ENCODE results near the gene KDM6A.
"Not testable (repeated sequence)": the region's sequence is repeated elsewhere in the genome, so short reads cannot be mapped to it uniquely, and the experiment has no call there.

Gene KDM6A

DNA sequence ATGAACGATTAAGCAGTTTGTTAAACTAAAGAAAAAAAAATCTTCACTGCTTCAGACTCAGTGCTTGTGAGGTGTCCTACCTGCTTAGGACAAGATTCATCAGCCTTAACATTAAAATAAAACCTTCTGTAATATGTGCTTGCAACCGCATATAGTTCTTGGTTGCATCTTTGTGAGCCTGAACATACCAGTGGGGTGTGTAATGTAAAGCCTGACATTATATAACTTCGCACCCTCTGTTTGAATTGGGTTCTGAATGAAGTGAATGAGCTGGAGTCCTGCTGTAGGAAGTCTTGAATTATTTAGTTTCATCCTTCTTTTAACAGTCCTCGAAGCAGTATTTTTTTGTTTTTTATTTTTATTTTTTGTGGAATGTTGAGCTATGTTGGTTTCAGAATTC, 3.1 kb downstream of the KDM6A start:
- no peaks in the 10 kb centered on the region for H3K9me3 Mint-ChIP-seq
- no peaks in the 10 kb centered on the region for H3K27me3 Mint-ChIP-seq
- peak overlapping the region; percentile 76 for H3K4me3 Mint-ChIP-seq
- H3K4me1 Mint-ChIP-seq = peaks cover 31% of the 10 kb centered on the region
- H3K27ac Mint-ChIP-seq = no peak overlapping the region
- peaks cover 1% of the 10 kb centered on the region for H3K36me3 Mint-ChIP-seq

DNA sequence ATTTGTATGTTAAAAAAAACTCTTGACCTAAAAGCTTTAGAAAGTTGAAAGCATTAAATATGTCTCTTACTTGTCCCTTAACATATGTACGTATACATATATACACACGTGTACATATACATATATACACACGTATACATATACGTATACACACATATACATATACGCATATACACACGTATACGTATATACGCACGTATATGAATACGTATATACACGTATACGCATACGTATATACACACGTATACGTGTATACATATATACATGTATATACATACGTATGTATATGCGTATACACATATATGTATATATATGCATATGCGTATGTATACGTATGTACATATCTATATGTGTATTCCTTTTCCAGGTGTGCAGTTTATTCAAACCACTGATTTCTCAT, 3.8 kb downstream of the KDM6A start:
- Mint-ChIP-seq H3K4me1 (peaks cover 33% of the 10 kb centered on the region), H3K9me3 (no peaks in the 10 kb centered on the region), H3K36me3 (peaks cover 1% of the 10 kb centered on the region), H3K27me3 (no peaks in the 10 kb centered on the region), H3K27ac (no peak overlapping the region), H3K4me3 (peak overlapping the region; percentile 26)

DNA sequence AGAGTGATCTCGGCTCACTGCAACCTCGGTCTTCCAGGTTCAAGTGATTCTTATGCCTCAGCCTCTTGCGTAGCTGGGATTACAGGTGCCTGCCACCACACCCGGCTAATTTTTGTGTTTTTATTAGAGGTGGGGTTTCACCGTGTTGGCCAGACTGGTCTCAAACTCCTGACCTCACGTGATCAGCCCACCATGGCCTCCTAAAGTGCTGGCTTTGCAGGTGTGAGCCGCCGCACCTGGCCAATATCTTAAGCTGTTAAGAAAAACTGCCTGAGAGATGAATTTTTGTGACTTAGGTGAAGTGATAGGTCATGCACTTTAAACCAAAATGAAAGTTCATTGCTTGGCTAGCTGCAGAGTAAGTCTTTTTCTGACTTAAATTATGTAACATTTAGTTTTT, 5.8 kb downstream of the KDM6A start:
- Mint-ChIP-seq H3K36me3 (peaks cover 1% of the 10 kb centered on the region), H3K27ac (no peak overlapping the region), H3K4me1 (peaks cover 47% of the 10 kb centered on the region), H3K27me3 (no peaks in the 10 kb centered on the region), H3K9me3 (no peaks in the 10 kb centered on the region), H3K4me3 (no peak overlapping the region)

DNA sequence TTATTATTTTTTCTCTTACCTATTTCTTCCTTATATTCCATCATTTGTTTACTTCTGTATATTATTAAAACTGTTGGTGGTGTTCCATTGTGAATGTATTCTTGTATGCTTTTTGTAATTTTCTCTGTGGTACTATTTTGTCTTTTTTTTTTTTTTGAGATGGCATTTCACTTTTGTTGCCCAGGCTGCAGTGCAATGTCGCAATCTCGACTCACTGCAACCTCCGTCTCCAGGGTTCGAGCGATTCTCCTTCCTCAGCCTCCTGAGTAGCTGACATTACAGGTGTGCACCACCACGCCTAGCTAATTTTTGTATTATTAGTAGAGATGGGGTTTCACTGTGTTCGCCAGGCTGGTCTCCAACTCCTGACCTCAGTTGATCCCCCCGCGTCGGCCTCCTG, 8.6 kb downstream of the KDM6A start:
- no peaks in the 10 kb centered on the region for H3K9me3 Mint-ChIP-seq
- no peak overlapping the region for H3K4me3 Mint-ChIP-seq
- no peaks in the 10 kb centered on the region for H3K27me3 Mint-ChIP-seq
- no peak overlapping the region for H3K27ac Mint-ChIP-seq
- peaks cover 67% of the 10 kb centered on the region for H3K4me1 Mint-ChIP-seq
- peaks cover 1% of the 10 kb centered on the region for H3K36me3 Mint-ChIP-seq

DNA sequence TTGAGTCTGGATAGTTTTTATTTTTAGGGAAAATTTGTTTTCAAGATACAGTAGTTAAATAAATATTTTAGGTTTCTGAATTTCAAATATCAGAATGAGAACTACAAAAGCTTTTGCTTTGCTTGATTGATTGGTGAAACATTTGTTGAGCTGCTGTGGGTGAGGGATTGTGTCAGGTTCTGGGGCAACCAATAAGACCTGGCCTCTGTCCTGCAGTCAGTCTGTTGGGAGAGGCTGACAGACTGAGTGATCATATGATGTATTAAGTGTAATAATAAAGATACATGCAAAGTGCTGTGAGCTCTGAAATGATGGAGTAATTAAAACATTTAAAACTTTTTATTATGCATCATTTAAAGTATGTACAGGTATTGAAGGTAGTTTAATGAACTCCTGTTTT, 9.6 kb downstream of the KDM6A start:
- Mint-ChIP-seq H3K4me1 (peaks cover 64% of the 10 kb centered on the region), H3K9me3 (no peaks in the 10 kb centered on the region), H3K4me3 (no peak overlapping the region), H3K36me3 (peaks cover 1% of the 10 kb centered on the region), H3K27me3 (no peaks in the 10 kb centered on the region), H3K27ac (no peak overlapping the region)

DNA sequence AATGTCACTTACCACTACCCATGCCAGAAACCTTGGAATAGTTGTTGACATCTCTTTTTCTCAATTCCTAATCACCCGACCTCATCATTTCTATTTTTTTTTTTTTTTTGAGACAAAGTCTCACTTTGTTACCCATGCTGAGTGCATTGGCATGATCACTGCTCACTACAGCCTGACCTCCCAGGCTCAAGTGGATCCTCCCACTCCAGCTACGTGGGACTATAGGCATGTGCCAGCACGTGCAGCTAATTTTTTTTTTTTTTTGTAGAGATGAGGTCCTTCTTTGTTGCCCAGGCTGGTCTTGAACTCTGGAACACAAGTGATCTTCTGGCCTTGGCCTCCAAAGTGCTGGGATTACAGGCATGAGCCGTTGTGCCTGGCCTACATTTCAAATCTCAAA, 12.0 kb downstream of the KDM6A start:
- H3K36me3 Mint-ChIP-seq = peaks cover 1% of the 10 kb centered on the region
- no peaks in the 10 kb centered on the region for H3K27me3 Mint-ChIP-seq
- peaks cover 67% of the 10 kb centered on the region for H3K4me1 Mint-ChIP-seq
- no peak overlapping the region for H3K4me3 Mint-ChIP-seq
- peak overlapping the region; percentile 41 for H3K27ac Mint-ChIP-seq
- no peaks in the 10 kb centered on the region for H3K9me3 Mint-ChIP-seq

DNA sequence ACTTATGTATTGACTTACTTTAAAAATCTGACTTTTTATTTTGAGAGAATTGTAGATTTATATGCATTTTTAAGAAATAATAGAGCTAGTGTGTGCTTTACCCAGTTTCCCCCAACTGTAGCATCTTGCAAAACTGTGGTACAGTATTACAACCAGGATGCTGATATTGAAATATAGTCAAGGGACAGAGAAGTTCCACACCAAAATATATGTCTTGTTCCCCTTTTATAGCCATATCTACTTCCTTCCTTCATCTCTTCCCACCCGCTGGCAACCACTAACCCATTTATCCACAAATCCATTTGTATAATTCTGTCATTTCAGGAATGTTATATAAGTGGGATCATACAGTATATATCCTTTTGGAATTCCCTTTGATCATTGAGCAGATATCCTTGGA, 16.8 kb downstream of the KDM6A start:
- Mint-ChIP-seq H3K27ac (peak overlapping the region; percentile 18), H3K27me3 (no peaks in the 10 kb centered on the region), H3K4me3 (no peak overlapping the region), H3K36me3 (peaks cover 1% of the 10 kb centered on the region), H3K9me3 (no peaks in the 10 kb centered on the region), H3K4me1 (peaks cover 57% of the 10 kb centered on the region)

DNA sequence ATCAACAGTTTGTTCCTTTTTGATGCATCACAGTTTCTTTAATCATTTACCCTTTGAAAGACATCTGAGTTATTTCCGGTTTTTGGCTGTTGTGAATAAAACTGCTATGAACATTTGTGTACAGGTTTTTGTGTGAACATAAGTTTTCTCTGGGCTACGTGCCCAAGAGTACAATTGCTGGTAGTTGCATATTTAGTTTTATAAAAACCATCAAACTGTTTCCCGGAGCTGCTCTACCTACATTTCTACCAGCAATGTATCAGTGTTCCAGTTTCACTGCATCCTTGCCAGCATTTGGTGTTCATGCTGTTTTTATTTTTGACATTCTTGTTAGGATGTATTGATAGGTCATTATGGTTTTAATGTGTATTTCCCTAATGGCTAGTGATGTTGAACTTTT, 17.3 kb downstream of the KDM6A start:
- Mint-ChIP-seq H3K27ac (peak overlapping the region; percentile 18), H3K36me3 (peaks cover 1% of the 10 kb centered on the region), H3K27me3 (no peaks in the 10 kb centered on the region), H3K4me1 (peaks cover 52% of the 10 kb centered on the region), H3K9me3 (no peaks in the 10 kb centered on the region), H3K4me3 (no peak overlapping the region)

DNA sequence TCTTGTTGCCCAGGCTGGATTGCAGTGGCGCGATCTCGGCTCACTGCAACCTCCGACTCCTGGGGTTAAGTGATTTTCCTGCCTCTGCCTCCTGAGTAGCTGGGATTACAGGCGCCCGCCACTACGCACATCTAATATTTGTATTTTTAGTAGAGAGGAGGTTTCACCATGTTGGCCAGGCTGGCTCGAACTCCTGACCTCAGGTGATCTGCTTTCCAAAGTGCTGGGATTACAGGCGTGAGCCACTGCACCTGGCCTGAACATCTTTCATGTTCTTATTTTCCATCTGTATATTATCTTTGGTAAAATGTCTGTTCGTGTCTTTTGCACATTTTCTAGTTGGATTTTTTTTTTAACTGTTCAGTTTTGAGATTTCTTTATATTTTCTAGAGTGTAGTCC, 17.7 kb downstream of the KDM6A start:
- not testable (repeated sequence) for H3K36me3 Mint-ChIP-seq, H3K27me3 Mint-ChIP-seq, H3K4me3 Mint-ChIP-seq, H3K9me3 Mint-ChIP-seq
- Mint-ChIP-seq H3K4me1 (peaks cover 50% of the 10 kb centered on the region), H3K27ac (peak overlapping the region; percentile 72)

DNA sequence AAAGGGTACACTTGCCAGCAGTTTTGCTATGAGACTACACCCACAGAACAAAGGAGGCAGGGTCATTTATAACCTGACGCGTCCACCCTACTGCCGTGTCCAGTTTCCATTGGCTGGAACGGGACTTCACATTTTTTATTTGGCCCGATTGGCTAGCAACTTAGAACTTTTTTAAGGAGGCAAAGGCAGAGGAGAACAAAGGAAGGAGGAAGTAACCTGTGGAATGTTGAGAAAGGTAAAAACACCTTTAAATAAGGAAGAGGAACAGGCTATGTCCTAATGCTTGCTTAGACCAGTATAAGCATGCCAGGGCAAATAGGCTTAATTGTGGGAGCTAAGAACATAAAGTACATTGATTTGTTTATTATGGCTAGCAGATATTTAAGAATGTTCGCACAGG, 18.7 kb downstream of the KDM6A start:
- H3K4me3 Mint-ChIP-seq = no peak overlapping the region
- H3K4me1 Mint-ChIP-seq = peaks cover 45% of the 10 kb centered on the region
- no peaks in the 10 kb centered on the region for H3K9me3 Mint-ChIP-seq
- peaks cover 4% of the 10 kb centered on the region for H3K36me3 Mint-ChIP-seq
- H3K27ac Mint-ChIP-seq = no peak overlapping the region
- no peaks in the 10 kb centered on the region for H3K27me3 Mint-ChIP-seq

DNA sequence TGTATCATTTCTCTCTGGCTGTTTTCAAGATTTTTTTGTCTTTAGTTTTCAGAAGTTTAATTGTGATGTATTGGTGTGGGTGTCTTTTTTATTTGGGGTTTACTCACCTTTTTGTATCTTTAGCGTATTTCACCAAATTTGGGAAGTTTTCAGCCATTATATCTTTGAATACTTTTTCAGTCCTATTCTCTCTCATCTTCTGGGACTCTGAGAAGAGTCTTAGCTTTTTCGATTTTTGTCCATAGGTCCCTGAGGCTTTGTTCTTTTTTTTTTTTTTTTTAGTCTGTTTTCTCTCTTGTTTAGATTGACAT, 23.8 kb downstream of the KDM6A start:
- Mint-ChIP-seq H3K36me3 (peaks cover 7% of the 10 kb centered on the region), H3K4me3 (no peak overlapping the region), H3K27ac (no peak overlapping the region), H3K4me1 (peaks cover 45% of the 10 kb centered on the region), H3K27me3 (no peaks in the 10 kb centered on the region), H3K9me3 (no peaks in the 10 kb centered on the region)

DNA sequence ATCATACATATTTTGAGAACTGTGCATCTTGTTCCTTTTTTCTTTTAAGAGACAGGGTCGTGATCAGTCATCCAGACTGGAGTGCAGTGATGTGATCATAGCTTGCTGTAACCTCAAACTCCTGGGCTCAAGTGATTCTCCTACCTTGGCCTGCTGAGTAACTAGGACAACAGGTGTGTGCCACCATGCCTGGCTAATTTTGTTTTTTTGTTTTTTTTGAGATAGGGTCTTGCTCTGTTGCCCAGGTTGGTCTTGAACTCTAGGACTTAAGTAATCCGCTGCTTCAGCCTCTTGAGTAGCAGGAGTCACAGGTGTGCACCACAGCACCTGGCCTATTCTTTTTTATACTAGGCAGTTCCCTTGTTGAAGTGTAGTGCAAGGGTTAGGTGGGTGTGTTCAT, 24.6 kb downstream of the KDM6A start:
- Mint-ChIP-seq H3K9me3 (no peaks in the 10 kb centered on the region), H3K27ac (no peak overlapping the region), H3K4me3 (no peak overlapping the region), H3K27me3 (no peaks in the 10 kb centered on the region), H3K4me1 (peaks cover 41% of the 10 kb centered on the region), H3K36me3 (peaks cover 7% of the 10 kb centered on the region)

DNA sequence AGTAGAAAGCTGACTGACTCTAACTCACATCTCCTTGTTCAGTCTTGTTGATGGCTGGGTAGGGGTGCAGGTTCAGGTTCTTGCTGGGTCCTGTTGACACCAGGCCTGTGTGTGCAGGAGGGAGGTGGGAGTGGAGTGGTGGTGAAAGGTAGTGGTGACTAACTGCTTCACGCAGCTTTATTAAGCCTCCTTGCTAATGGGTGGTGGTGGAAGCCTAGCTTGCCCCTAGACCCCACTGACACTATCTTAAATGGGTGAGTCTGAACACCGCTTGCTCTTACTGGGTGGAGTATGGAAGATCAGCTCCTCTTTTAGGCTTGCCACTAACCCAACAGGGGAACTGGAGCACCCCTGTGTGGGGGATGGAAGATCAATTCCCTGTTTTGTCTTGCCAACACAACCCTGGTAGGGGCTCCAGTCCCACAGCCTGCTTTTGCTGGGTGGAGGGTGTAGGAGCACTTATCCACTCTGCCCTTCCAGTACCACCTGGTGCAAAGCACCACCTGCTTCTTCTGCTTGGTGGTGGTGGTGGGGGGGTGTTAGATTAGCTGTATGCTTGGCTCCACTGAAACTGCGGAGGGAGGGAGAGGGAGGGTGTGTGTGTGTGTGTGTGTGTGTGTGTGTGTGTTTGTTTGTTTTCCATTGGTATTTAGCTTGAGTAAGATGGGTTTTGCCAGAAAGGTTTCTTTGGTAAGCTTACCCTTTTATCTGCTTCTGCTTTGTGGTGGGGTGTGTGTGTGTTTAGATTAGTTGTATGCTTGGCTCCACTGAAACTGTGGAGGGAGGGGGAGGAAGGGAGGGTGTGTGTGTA, 25.6 kb downstream of the KDM6A start:
- H3K4me3 Mint-ChIP-seq = peak overlapping the region; percentile 44
- H3K4me1 Mint-ChIP-seq = peaks cover 48% of the 10 kb centered on the region
- H3K27me3 Mint-ChIP-seq = no peaks in the 10 kb centered on the region
- H3K9me3 Mint-ChIP-seq = no peaks in the 10 kb centered on the region
- peaks cover 12% of the 10 kb centered on the region for H3K36me3 Mint-ChIP-seq
- no peak overlapping the region for H3K27ac Mint-ChIP-seq

DNA sequence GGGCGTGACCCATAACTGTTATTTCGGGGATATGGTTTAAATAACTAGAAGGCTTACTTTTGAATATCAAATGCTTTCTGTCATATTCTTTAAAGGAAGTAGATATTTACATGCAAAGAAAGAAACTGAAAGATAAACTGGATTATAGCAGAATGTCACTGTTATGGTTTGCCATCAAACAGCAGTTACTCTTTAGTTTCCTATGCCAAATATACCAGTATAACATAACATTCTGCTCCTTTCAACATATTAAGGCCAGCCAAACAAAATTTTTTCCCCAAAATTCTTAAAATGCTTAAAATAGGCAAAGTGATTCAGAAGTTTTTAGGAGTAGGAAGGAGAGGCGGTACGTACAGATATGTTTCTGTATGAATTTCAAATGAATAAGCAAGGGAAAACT, 27.0 kb downstream of the KDM6A start:
- no peaks in the 10 kb centered on the region for H3K9me3 Mint-ChIP-seq
- peak overlapping the region; percentile 55 for H3K27ac Mint-ChIP-seq
- peaks cover 53% of the 10 kb centered on the region for H3K4me1 Mint-ChIP-seq
- peak overlapping the region; percentile 62 for H3K4me3 Mint-ChIP-seq
- H3K36me3 Mint-ChIP-seq = peaks cover 11% of the 10 kb centered on the region
- H3K27me3 Mint-ChIP-seq = no peaks in the 10 kb centered on the region

DNA sequence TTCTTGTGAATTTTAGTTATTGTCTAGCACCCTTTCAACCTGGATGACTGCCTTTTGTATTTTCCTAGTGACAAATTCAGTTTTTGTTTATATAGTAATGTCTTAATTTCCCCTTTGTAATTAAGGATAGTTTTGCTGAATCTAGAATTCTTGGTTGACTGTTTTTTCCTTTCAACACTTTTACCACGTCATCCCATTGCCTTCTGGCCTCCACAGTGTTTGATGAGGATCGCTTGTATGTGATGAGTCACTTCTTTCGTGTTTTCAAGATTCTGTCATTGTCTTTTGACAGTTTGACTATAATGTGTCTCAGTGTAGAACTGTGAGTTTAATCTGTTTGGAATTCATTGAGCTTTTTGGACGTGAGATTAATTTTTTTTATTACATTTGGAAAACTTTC, 30.1 kb downstream of the KDM6A start:
- H3K27me3 Mint-ChIP-seq = no peaks in the 10 kb centered on the region
- no peaks in the 10 kb centered on the region for H3K9me3 Mint-ChIP-seq
- peak overlapping the region; percentile 61 for H3K27ac Mint-ChIP-seq
- peaks cover 5% of the 10 kb centered on the region for H3K36me3 Mint-ChIP-seq
- H3K4me3 Mint-ChIP-seq = peak overlapping the region; percentile 2
- H3K4me1 Mint-ChIP-seq = peaks cover 64% of the 10 kb centered on the region

DNA sequence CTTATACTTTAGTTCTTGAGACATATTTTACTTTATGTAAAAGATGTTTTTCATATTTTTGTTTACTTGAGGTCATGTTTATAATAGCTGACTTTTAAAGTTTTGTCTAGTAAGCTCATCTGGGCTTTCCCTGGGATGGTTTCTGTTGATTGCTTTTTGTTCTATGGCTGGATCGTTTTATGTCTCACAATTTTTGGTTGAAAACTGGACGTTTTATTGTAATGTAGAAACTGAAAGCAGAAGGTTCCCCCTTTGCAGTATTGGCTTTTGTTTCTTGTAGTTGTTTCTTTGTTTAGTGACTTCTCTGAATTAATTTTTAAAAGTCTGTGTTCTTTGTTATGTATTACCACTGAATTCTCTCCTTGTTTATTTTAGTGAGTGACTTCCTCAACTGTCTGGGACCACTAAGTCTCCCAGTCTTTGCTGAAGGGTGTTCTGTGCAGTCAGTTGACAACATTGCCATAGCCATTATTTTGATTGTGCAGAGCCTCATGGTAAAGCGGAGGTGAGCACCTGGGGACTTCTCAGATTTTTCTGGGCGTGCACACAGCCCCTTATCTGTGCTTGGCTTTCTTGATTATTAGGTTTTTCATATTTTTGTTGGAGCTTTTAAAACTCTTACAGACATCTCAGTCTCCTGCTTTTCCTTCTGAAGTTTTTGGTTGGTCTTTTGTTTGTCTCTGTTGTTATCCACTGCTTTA, 31.0 kb downstream of the KDM6A start:
- Mint-ChIP-seq H3K36me3 (peaks cover 5% of the 10 kb centered on the region), H3K4me1 (peaks cover 62% of the 10 kb centered on the region), H3K4me3 (peak overlapping the region; percentile 26), H3K27ac (peak overlapping the region; percentile 41), H3K9me3 (no peaks in the 10 kb centered on the region), H3K27me3 (no peaks in the 10 kb centered on the region)
